GM12865 (cell line): ENCODE measurements around the gene SFT2D1.

ENCODE experiments used
- DNase-seq: peaks from one replicate; pipeline ENCODE4 v3.0.0; 2010; ENCODE audit warnings: low read depth
- H3K4me3 ChIP-seq: 2 replicates; pipeline ENCODE4 v1.5.1; 2011; ENCODE audit warnings: mild to moderate bottlenecking, low read depth, low read length, control low read depth
- CTCF ChIP-seq: IDR thresholded peaks from 2 replicates; pipeline ENCODE4 v1.5.1; 2011; ENCODE audit warnings: low read length, control low read depth, low read depth, inconsistent platforms; ENCODE audit not compliant: insufficient read depth; ENCODE audit errors: missing control alignments

Gene SFT2D1

GRCh38 chr6:166377721-166378120, 35.4 kb upstream of the SFT2D1 start:
- no peak for TF ChIP-seq CTCF
- DNase-seq: no peak
- no peak overlapping the region for H3K4me3 ChIP-seq

GRCh38 chr6:166375013-166375412, 32.7 kb upstream of the SFT2D1 start:
- TF ChIP-seq CTCF: no peak
- no peak for DNase-seq
- H3K4me3 ChIP-seq: no peak overlapping the region

GRCh38 chr6:166370489-166370888, 28.1 kb upstream of the SFT2D1 start:
- no peak for DNase-seq
- TF ChIP-seq CTCF: no peak
- no peak overlapping the region for H3K4me3 ChIP-seq

GRCh38 chr6:166369782-166370181, 27.4 kb upstream of the SFT2D1 start:
- no peak overlapping the region for H3K4me3 ChIP-seq
- TF ChIP-seq CTCF: no peak
- no peak for DNase-seq

GRCh38 chr6:166366921-166367320, 24.6 kb upstream of the SFT2D1 start:
- TF ChIP-seq CTCF: no peak
- no peak for DNase-seq
- no peak overlapping the region for H3K4me3 ChIP-seq

- H3K4me3 ChIP-seq: no peak overlapping the region
- no peak for TF ChIP-seq CTCF
- DNase-seq: no peak
These were observed 23.5 kb upstream of the SFT2D1 start for GRCh38 chr6:166365806-166366205.

GRCh38 chr6:166365221-166365620, 22.9 kb upstream of the SFT2D1 start:
- H3K4me3 ChIP-seq: no peak overlapping the region
- DNase-seq: no peak
- no peak for TF ChIP-seq CTCF
